Skin of body (tissue), 2 donors: Measurements from ENCODE around the gene MBIP. TPM values are rescaled to one million over a fixed set of nuclear protein-coding genes. Genes with fewer than 3 reads are reported as not detected.

Experiments used
- DNase-seq: peaks from one replicate; lab custom pipeline; 2025; lab: John Stamatoyannopoulos, UW
- total RNA-seq: library from RNA; depleted of rRNA; stranded (reverse); fragments of >200 nt; gene quantifications from one replicate; pipeline ENCODE4 v1.2.3, GENCODE V29; 2014

Gene MBIP
- total RNA-seq, 1 donor from 2014 or later, result 28.0 TPM

DNA sequence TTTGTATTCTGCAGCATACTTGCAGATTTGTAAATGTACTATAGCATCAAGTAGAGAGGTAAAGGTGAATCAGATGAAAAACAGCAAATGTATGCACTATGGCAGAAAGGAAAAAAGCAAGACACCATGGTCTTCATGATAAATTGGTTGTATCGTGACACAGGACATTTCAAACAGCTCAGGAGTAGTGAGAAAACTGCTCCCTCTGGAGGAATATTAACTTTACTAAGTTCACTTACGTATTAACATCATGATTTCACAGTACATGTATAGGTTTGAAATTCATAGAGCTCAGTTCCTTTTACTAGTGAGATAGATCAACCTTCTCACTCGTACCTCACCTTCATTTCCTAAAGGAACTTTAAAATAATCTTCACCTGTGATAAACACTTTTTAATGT is 6.5 kb downstream of the MBIP start:
- no peak for DNase-seq

- DNase-seq, result no peak
Measured at GRCh38 chr14:36313206-36313605, 7.2 kb downstream of the MBIP start.

DNA sequence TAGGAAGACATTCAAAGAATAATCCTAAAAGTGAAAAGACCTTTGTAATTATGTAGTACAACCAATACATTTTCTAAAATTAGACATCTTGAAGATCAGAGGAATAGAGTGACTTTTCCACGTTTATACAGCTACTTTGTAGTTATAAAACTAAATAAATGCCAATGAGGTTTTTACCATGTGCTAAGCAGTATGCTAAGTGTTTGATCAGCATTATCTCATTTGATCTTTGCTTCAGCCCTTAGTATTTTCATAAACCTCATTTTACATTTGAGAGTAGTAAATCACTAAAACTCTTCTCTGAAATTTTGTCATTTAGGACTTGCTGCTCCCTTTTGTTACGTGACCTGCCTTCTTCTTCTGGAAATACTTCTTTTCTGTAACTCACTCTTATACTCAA is 13.6 kb downstream of the MBIP start:
- no peak for DNase-seq

- DNase-seq, result no peak
Measured at GRCh38 chr14:36304895-36305294, 15.5 kb downstream of the MBIP start.

GRCh38 chr14:36303960-36304359 is 16.5 kb downstream of the MBIP start:
- no peak for DNase-seq

DNA sequence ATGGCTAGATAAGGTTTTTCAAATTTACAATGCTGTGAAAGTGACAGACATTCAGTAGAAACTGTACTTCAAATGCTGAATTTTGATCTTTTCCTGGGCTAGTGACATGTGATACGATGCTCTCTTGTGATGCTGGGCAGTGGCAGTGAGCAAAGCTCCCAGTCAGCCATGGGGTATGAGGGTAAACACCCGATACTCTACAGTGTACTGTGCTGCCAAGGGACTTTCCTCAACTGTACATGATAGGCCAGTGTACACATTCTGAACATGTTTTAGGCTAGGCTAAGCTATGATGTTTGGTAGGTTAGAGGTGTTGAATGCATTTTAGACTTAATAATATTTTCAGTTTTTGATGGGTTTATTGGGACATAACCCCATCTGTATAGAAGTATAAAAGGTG is 17.6 kb downstream of the MBIP start:
- no peak for DNase-seq

DNA sequence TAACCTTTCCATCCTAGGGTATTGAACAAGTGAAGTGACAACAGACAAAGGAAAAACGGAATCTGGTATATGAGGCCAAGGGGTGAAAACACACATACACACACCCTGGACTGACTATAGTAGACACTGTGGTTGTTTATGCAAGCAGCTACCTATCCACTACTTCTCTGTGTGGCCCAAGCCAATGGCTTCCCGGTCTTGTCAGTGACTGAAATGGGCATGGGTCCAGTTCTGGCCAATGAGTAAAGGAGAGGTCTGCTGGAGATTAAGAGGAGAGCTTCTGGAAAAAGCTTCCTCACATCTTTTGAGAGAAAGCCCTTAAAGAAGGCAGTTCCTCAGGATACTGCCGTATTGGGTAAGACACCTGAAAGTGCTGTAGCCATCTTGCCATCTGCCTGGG is 19.3 kb downstream of the MBIP start:
- DNase-seq, result no peak

- DNase-seq, result no peak
Measured at GRCh38 chr14:36300337-36300736, 20.1 kb downstream of the MBIP start.

- DNase-seq, result no peak
Measured at GRCh38 chr14:36295642-36296627, 24.5 kb downstream of the MBIP start.

GRCh38 chr14:36294543-36294942 is 25.9 kb downstream of the MBIP start:
- DNase-seq, result no peak

GRCh38 chr14:36293824-36294223 is 26.6 kb downstream of the MBIP start:
- no peak for DNase-seq

DNA sequence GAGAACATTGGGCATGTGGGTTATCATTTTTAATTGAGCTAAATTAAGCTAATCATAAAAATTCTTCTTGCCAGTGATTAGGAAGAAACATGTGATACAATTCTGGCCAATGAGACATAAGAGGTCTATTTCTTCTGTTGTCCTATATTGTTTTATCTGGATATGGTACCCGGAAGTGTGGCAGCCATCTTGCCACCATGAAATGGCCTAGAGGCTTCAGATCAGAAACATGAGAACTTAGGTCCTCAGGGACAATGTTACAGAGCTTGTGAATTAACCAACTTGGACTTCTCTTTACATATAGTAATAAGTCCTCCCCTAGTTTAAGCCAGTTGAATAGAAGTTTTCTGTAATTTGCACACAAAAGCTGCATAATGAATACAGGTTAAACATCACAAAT is 30.5 kb downstream of the MBIP start:
- no peak for DNase-seq

- no peak for DNase-seq
Measured at GRCh38 chr14:36288496-36288895, 31.9 kb downstream of the MBIP start.

DNA sequence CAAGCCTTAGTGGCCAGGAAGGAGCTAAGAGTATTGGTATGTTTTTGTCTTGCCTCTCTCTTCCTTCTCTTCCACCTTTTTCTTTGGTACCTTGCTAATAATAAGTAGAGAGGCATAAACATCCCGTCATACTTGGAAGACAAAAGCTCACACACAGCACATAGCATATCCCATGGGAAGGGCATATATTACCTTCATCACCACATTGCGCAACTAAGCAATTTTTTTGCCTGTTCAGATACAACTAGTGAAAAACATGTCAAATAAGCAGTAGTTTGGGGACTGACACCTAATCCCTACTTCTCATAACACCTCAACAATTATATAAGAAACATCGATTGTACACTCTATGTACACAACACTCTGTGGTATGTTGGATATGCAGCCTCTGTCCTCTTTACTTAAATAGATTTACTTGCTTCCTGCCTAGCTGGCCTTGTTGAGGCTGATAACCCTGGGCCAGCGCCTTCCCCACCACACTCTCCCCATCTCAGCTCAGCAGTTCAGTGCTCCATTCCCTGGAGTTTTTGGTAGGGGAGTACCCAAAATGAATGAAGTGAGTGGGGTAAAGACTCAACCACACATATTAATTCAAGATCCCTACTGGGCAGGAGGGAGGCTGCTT is 35.4 kb downstream of the MBIP start:
- DNase-seq, result no peak

DNA sequence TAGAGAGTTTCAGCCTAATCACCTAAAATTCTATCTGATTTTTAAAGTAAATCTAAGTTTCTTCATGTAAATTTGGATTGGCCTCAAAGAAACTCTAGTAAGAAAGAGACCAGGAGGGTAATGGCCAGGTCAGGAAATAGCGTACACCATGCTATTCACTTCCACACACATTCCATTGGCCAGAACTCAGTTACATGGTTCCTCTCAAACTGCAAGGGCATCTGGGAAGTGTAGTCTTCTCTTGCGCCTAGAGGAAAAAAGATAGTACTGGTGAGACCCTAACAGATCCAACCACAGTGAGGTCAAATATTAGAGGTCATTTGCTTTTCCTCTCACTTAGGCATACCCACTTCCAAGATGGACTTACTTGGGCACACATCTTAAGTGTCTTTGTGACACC is 39.1 kb downstream of the MBIP start:
- DNase-seq, result no peak

DNA sequence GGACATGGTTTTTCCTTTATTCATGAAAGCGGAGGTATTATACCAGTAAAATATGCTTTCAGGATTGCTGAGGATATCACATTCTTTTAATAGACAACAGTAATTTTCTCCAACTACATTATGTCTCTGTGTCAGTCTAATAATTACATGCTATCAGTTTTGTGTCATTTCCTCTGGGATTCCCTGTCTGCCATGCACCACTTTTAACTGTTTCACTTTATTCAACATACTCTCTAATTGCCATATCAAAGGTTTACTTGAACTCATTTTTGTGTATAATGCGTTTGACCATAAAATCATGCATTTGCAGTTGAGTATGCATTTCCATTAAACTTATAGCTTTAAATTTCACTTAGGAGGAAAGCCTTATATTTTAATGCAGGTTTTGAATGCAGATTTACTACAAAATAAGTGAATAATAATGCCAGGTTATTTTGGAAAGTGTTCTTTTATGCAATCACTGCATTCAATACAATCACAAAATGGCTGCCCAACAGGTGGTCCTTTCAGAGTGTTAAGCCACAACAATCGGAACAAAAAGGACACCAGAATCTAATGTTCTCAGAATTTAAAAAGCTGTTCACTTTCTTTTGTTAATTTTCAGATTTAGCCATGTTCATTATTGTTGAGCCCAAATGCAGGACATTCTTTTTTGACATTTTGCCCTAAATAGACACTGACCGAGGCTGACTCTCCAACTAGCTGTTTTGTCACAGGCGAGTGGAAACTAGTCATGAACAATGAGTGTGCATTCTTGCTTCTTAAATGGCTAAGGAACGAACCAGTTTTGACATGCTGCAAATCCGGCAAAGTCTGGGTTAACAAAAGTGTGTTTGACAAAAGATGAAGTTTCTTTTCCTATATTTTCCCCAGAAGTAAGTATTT is 40.9 kb downstream of the MBIP start:
- DNase-seq, result no peak

GRCh38 chr14:36275741-36276140 is 44.7 kb downstream of the MBIP start:
- no peak for DNase-seq

DNA sequence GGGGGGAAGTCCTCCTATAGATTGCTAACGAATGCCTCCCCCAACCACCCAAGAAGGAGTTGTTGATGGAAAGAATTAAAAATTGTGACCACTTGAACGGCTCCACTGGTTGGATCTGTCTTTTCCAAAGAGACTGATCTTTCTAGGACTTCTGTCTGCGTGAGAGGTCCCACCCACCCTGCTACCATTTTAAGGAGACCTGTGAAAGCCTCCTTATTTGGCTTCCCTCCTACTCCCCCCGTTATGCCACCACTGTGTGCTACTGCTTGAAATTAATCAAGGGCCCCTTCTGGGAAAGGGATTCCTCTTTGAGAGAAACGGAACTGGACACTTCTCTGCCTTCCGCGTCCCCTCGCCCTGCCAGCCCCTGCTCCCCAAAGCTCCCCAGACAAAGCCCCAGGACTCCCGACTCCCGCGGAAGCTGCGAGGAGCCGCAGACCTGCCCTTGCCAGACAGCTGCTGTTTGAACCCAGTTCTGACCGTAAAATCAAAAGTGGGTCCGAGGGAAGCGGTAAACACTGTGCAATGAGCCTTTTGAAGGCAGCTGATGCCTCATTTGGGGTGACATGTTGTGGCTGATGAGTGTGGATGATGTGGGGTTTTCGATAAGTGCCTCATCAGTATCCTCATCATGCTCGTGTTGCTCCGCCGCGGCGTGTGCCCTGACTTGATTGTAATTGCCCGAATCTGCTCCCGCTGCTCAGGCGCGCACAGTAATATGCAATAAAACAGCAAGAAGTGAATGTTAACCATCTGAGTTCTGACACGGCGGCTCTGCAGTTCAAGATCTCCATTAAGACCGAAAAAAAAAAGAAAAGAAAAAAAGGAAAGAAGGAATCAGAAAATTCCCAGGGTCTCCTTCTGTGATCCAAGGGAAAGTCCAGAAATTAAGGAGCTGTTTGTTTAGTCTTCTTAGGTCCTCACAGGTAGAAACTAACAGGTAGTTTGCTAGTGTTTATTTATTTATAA is 48.2 kb downstream of the MBIP start:
- no peak for DNase-seq

DNA sequence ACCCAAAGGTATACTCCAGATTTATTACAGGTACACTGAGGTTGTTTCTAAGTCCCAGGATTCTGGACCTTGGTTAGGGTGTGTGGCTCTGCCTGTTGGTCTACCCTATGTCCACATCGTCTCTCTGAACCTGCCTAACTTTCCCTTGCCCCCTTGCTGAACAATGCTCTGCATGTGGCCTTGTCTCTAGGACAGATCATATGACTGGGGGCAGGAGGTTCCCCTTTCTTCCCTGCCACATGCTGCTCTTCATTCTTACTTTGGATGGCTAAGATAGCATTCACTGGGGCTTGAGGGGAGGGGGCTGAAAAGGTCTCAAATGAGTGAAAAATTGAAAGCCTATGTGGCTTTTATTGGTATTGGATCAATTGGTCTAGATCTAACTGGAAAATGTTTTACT is 49.2 kb downstream of the MBIP start:
- DNase-seq, result no peak

GRCh38 chr14:36270191-36270590 is 50.2 kb downstream of the MBIP start:
- no peak for DNase-seq

DNA sequence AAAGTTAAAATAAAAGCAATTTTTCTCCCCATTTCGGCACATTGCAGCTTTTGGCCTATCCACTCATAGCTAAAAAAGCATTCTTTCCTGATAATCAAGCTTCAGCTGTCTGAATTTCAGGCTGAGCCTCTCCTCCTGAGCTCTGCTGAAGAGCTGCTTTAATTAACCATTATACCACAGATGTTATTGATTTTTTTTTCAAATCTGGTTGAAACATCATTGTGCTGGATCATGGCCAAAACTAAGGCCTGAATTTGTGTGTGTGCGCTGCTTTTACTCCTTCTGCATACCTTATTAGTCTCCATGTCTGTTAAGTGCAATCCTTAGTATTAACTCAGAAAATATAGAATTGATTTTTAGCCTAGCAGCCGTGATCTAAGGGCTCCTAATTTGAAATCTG is 52.3 kb downstream of the MBIP start:
- DNase-seq, result no peak
